Placental pericyte (primary cell): ENCODE results near the gene CD44. TPM values are rescaled to one million over a fixed set of nuclear protein-coding genes. Genes with fewer than 3 reads are reported as not detected.

Experiments
- total RNA-seq: library from RNA; depleted of rRNA; stranded (reverse); fragments of >200 nt; gene quantifications from 2 replicates; pipeline ENCODE4 v1.2.3, GENCODE V29; 2012

The CD44 gene
- total RNA-seq, result 755 and 1,149 TPM in 2 replicates

GRCh38 chr11:35138943-35139721, at the start of gene CD44:
TSS of gene CD44 (plus strand) at chr11:35139171. CDS start at chr11:35139304, 133 bp downstream.

Other genes starting within 250 kb of the CD44 start
- gene APIP, start 222.8 kb upstream of the CD44 start, total RNA-seq, result 24.2 and 26.0 TPM in 2 replicates
- gene PDHX, start 222.6 kb upstream of the CD44 start, total RNA-seq, result 46.7 and 65.7 TPM in 2 replicates